ENCODE measurements around the gene FAM83E. TPM values are rescaled to one million over a fixed set of nuclear protein-coding genes. Genes with fewer than 3 reads are reported as not detected.
A peak's percentile ranks its signal among the peaks of the same experiment; 100 is the strongest.
"Not testable (repeated sequence)": the region's sequence is repeated elsewhere in the genome, so short reads cannot be mapped to it uniquely, and the experiment has no call there.

Gene FAM83E
- total RNA-seq, 1 donor from 2014 or later, result 3.7 TPM

GRCh38 chr19:48659768-48660167 lies 44.9 kb upstream of the FAM83E start:
- no peak for TF ChIP-seq CTCF (IDR thresholded peaks at IDR 0.05; ENCODE audit: unreplicated experiment)
- DNase-seq (ENCODE audit: low spot score in 2 of 2, unreplicated experiment in 2 of 2), result no peak
- Mint-ChIP-seq H3K27me3 (ENCODE audit: low read depth) (no peaks in the 10 kb centered on the region), H3K4me1 (peaks cover 12% of the 10 kb centered on the region), H3K4me3 (no peak overlapping the region), H3K36me3 (no peaks in the 10 kb centered on the region), H3K27ac (no peak overlapping the region), H3K9me3 (no peaks in the 10 kb centered on the region)

GRCh38 chr19:48658483-48658882 lies 43.6 kb upstream of the FAM83E start:
- Mint-ChIP-seq H3K4me3 (no peak overlapping the region), H3K36me3 (no peaks in the 10 kb centered on the region), H3K9me3 (no peaks in the 10 kb centered on the region), H3K27ac (no peak overlapping the region), H3K4me1 (peaks cover 18% of the 10 kb centered on the region), H3K27me3 (ENCODE audit: low read depth) (no peaks in the 10 kb centered on the region)
- no peak for TF ChIP-seq CTCF (IDR thresholded peaks at IDR 0.05; ENCODE audit: unreplicated experiment)
- no peak for DNase-seq (ENCODE audit: low spot score in 2 of 2, unreplicated experiment in 2 of 2)

GRCh38 chr19:48657828-48658227 lies 43.0 kb upstream of the FAM83E start:
- not testable (repeated sequence) for H3K36me3 Mint-ChIP-seq; H3K27me3 Mint-ChIP-seq (ENCODE audit: low read depth); H3K27ac Mint-ChIP-seq; H3K4me3 Mint-ChIP-seq; H3K9me3 Mint-ChIP-seq; DNase-seq (ENCODE audit: low spot score in 2 of 2, unreplicated experiment in 2 of 2)
- H3K4me1 Mint-ChIP-seq, result peaks cover 18% of the 10 kb centered on the region

GRCh38 chr19:48656840-48657474 lies 42.1 kb upstream of the FAM83E start:
- H3K36me3 Mint-ChIP-seq, result no peaks in the 10 kb centered on the region
- TF ChIP-seq CTCF (IDR thresholded peaks at IDR 0.05; ENCODE audit: unreplicated experiment), result no peak
- H3K9me3 Mint-ChIP-seq, result no peaks in the 10 kb centered on the region
- H3K4me3 Mint-ChIP-seq, result no peak overlapping the region
- peak overlapping the region; percentile 8 for H3K27ac Mint-ChIP-seq
- H3K4me1 Mint-ChIP-seq, result peaks cover 18% of the 10 kb centered on the region
- H3K27me3 Mint-ChIP-seq (ENCODE audit: low read depth), result no peaks in the 10 kb centered on the region
- no peak for DNase-seq (ENCODE audit: low spot score in 2 of 2, unreplicated experiment in 2 of 2)

GRCh38 chr19:48654299-48655059 lies 39.6 kb upstream of the FAM83E start:
- Mint-ChIP-seq H3K27ac (peak overlapping the region; percentile 79), H3K36me3 (no peaks in the 10 kb centered on the region), H3K4me1 (peaks cover 17% of the 10 kb centered on the region), H3K4me3 (no peak overlapping the region), H3K9me3 (no peaks in the 10 kb centered on the region), H3K27me3 (ENCODE audit: low read depth) (no peaks in the 10 kb centered on the region)
- DNase-seq (ENCODE audit: low spot score in 2 of 2, unreplicated experiment in 2 of 2), result no peak
- TF ChIP-seq CTCF (IDR thresholded peaks at IDR 0.05; ENCODE audit: unreplicated experiment), result no peak

- H3K9me3 Mint-ChIP-seq, result no peaks in the 10 kb centered on the region
- H3K36me3 Mint-ChIP-seq, result no peaks in the 10 kb centered on the region
- H3K27ac Mint-ChIP-seq, result no peak overlapping the region
- peaks cover 11% of the 10 kb centered on the region for H3K4me1 Mint-ChIP-seq
- H3K27me3 Mint-ChIP-seq (ENCODE audit: low read depth), result no peaks in the 10 kb centered on the region
- no peak for DNase-seq (ENCODE audit: low spot score in 2 of 2, unreplicated experiment in 2 of 2)
- H3K4me3 Mint-ChIP-seq, result no peak overlapping the region
- no peak for TF ChIP-seq CTCF (IDR thresholded peaks at IDR 0.05; ENCODE audit: unreplicated experiment)
Observed at GRCh38 chr19:48651683-48652048, 36.8 kb upstream of the FAM83E start.
